HepG2 (cell line): ENCODE results near the gene CHD9. TPM values are rescaled to one million over a fixed set of nuclear protein-coding genes. Genes with fewer than 3 reads are reported as not detected.

Source experiments
- ATAC-seq: fragments of 200-7000 bp; cut with Tn5 transposase; 3 replicates; pipeline ENCODE4 v1.9.1; 2020; ENCODE audit warnings: mild to moderate bottlenecking, moderate library complexity
- BruUV-seq: library from RNA; stranded (reverse); fragments of 400-500 nt; replicated peaks from 2 replicates; lab custom pipeline; 2021; lab: Mats Ljungman, UMichigan
- CTCF ChIA-PET: fragments of 300-600 bp; formaldehyde crosslinking; extraction: SDS; loops from one replicate; lab custom pipeline; 2021; ENCODE audit warnings: low total read pairs, inconsistent platforms, low intra/inter-chr PET ratio; lab: Yijun Ruan, JAX
- POLR2A ChIA-PET: fragments of 350-600 bp; sonication (Branson Sonifier 250); formaldehyde crosslinking; loops from one replicate; lab custom pipeline; 2020; ENCODE audit warnings: antibody characterized with exemption, inconsistent platforms; lab: Yijun Ruan, JAX
- DNase-seq: peaks from one replicate; pipeline ENCODE4 v3.0.0-alpha.2; 2015; ENCODE audit warnings: low spot score
- FAIRE-seq: peaks from 3 replicates; lab custom pipeline; 2011; peaks lifted over from hg19 to GRCh38; lab: Jason Lieb, UNC
- H2AFZ ChIP-seq: one replicate; pipeline ENCODE4 v1.6.1; 2011; ENCODE audit warnings: low read length, inconsistent platforms
- H3K27ac ChIP-seq: fragments of 300-600 bp; 3 replicates; pipeline ENCODE4 v1.8.0; 2011; ENCODE audit warnings: mixed run types, mild to moderate bottlenecking, mixed read lengths, low read length, inconsistent platforms; ENCODE audit not compliant: insufficient read depth; ENCODE audit errors: extremely low read length
- H3K27me3 ChIP-seq, 2 experiments: fragments of 200-600 bp in 1 of 2; 2 replicates in 1 of 2; 3 replicates in 1 of 2; pipeline versions ENCODE4 v1.6.0 to v1.8.0; 2011; ENCODE audit warnings: low read length in 2 of 2, mild to moderate bottlenecking in 2 of 2, moderate library complexity in 2 of 2, inconsistent platforms in 1 of 2; ENCODE audit not compliant: insufficient read depth in 2 of 2, control insufficient read depth in 1 of 2
- H3K36me3 ChIP-seq, 2 experiments: fragments of 200-600 bp in 1 of 2; replicated peaks in 1 of 2; 2 replicates in 1 of 2; 3 replicates in 1 of 2; pipeline versions ENCODE4 v1.5.1 to v1.8.0; 2011; ENCODE audit warnings: low read length in 2 of 2, inconsistent platforms in 1 of 2; ENCODE audit not compliant: insufficient read depth in 2 of 2, control insufficient read depth in 1 of 2
- H3K4me1 ChIP-seq: 2 replicates; pipeline ENCODE4 v1.5.1; 2012; ENCODE audit warnings: low read length, inconsistent platforms; ENCODE audit not compliant: insufficient read depth
- H3K4me2 ChIP-seq: 2 replicates; pipeline ENCODE4 v1.6.0; 2011; ENCODE audit warnings: low read depth, low read length, inconsistent platforms
- H3K4me3 ChIP-seq, 3 experiments: fragments of 200-600 bp in 1 of 3; sonication (generic), shearing (Covaris generic) in 1 of 3; replicated peaks in 1 of 3; 2 replicates each; pipeline ENCODE4 v1.5.1; 2011 to 2016; ENCODE audit warnings: low read length in 3 of 3, inconsistent platforms in 2 of 3, low read depth in 2 of 3, mild to moderate bottlenecking in 2 of 3, control low read depth in 1 of 3, mixed read lengths in 1 of 3; ENCODE audit not compliant: insufficient read depth in 1 of 3
- H3K79me2 ChIP-seq: one replicate; pipeline ENCODE4 v1.6.1; 2011; ENCODE audit warnings: low read length, inconsistent platforms; ENCODE audit not compliant: insufficient read depth
- H3K9ac ChIP-seq: 2 replicates; pipeline ENCODE4 v1.6.0; 2011; ENCODE audit warnings: mild to moderate bottlenecking, low read depth, low read length, inconsistent platforms; ENCODE audit not compliant: insufficient read depth
- H3K9me3 ChIP-seq: 2 replicates; pipeline ENCODE4 v1.5.1; 2012; ENCODE audit warnings: mild to moderate bottlenecking, low read length
- H4K20me1 ChIP-seq: 2 replicates; pipeline ENCODE4 v1.6.0; 2011; ENCODE audit warnings: inconsistent platforms, mild to moderate bottlenecking, low read length, moderate library complexity; ENCODE audit not compliant: insufficient read depth
- BHLHE40 ChIP-seq: IDR thresholded peaks from 2 replicates; pipeline ENCODE4 v1.6.1; 2011; ENCODE audit warnings: low read length, improper control_type of control experiment
- HBP1 ChIP-seq: IDR thresholded peaks from 2 replicates; pipeline ENCODE4 v1.6.1; 2016; ENCODE audit warnings: low read depth, control low read depth
- HMGA1 ChIP-seq: sonication (generic); formaldehyde crosslinking; conservative IDR thresholded peaks from 2 replicates; pipeline ENCODE4 v1.4.0; 2020; ENCODE audit warnings: missing genetic modification reagents
- LCORL ChIP-seq, 2 experiments: fragments of 450-650 bp in 1 of 2; sonication (generic) in 1 of 2; formaldehyde crosslinking in 1 of 2; IDR thresholded peaks; 2 replicates each; pipeline versions ENCODE4 v1.5.0 to v1.6.1; 2017 to 2020; ENCODE audit warnings: antibody characterized with exemption in 1 of 2, missing genetic modification reagents in 1 of 2
- MTA1 ChIP-seq: sonication (generic); formaldehyde crosslinking; IDR thresholded peaks from 2 replicates; pipeline ENCODE4 v1.4.0; 2020; ENCODE audit warnings: missing genetic modification reagents, mild to moderate bottlenecking, borderline replicate concordance
- NR2F2 ChIP-seq: IDR thresholded peaks from 2 replicates; pipeline ENCODE4 v1.6.1; 2012; ENCODE audit warnings: low read depth, inconsistent platforms, borderline replicate concordance
- SIX4 ChIP-seq: sonication (generic); formaldehyde crosslinking; IDR thresholded peaks from 2 replicates; pipeline ENCODE4 v1.4.0; 2020; ENCODE audit warnings: missing genetic modification reagents
- SMAD1 ChIP-seq: sonication (generic); formaldehyde crosslinking; IDR thresholded peaks from 2 replicates; pipeline ENCODE4 v1.4.0; 2020; ENCODE audit warnings: missing genetic modification reagents, low read depth, mild to moderate bottlenecking, borderline replicate concordance
- SOX5 ChIP-seq: IDR thresholded peaks from 2 replicates; pipeline ENCODE4 v1.6.1; 2016; ENCODE audit warnings: borderline replicate concordance
- TGIF2 ChIP-seq: IDR thresholded peaks from 2 replicates; pipeline ENCODE4 v1.6.1; 2016; ENCODE audit warnings: control low read depth, missing compliant biosample characterization
- USF2 ChIP-seq, 2 experiments: sonication (generic) in 1 of 2; formaldehyde crosslinking in 1 of 2; IDR thresholded peaks; 2 replicates each; pipeline versions ENCODE4 v1.5.1 to v1.6.1; 2011 to 2020; ENCODE audit warnings: borderline replicate concordance in 1 of 2, low read depth in 1 of 2, low read length in 1 of 2, mild to moderate bottlenecking in 1 of 2, missing genetic modification reagents in 1 of 2, moderate library complexity in 1 of 2
- ZMYM4 ChIP-seq: sonication (generic); formaldehyde crosslinking; IDR thresholded peaks from 2 replicates; pipeline ENCODE4 v1.8.1; 2023; ENCODE audit warnings: mild to moderate bottlenecking, missing genetic modification reagents
- ZNF224 ChIP-seq: sonication (generic); formaldehyde crosslinking; IDR thresholded peaks from 2 replicates; pipeline ENCODE4 v1.5.0; 2020; ENCODE audit warnings: mild to moderate bottlenecking, missing genetic modification reagents
- ZNF282 ChIP-seq: fragments of 450-650 bp; IDR thresholded peaks from 2 replicates; pipeline ENCODE4 v1.6.1; 2018; ENCODE audit not compliant: partially characterized antibody
- ZNF616 ChIP-seq: sonication (generic); formaldehyde crosslinking; IDR thresholded peaks from 2 replicates; pipeline ENCODE4 v1.5.0; 2020; ENCODE audit warnings: low read depth, mild to moderate bottlenecking, missing genetic modification reagents
- ZNF674 ChIP-seq: sonication (generic); formaldehyde crosslinking; IDR thresholded peaks from 2 replicates; pipeline ENCODE4 v1.5.0; 2020; ENCODE audit warnings: low read depth, mild to moderate bottlenecking, missing genetic modification reagents
- ZNF713 ChIP-seq: sonication (generic); formaldehyde crosslinking; IDR thresholded peaks from 2 replicates; pipeline ENCODE4 v1.4.0; 2020; ENCODE audit warnings: mild to moderate bottlenecking, missing genetic modification reagents
- ZNF781 ChIP-seq: sonication (generic); formaldehyde crosslinking; IDR thresholded peaks from 2 replicates; pipeline ENCODE4 v1.5.1; 2020; ENCODE audit warnings: borderline replicate concordance, mild to moderate bottlenecking, missing genetic modification reagents; ENCODE audit errors: not compliant biosample characterization
- WGBS: methylation state at CpG from one replicate; pipeline ENCODE4 v1.1.6; 2017; ENCODE audit warnings: low lambda C conversion rate; 5-methylcytosine and 5-hydroxymethylcytosine counted together
- in situ Hi-C: cut with HindIII; loops from 2 replicates; pipeline ENCODE4 v1.10.0; 2017; ENCODE audit warnings: low pct_unique_long_range_greater_than_20kb; ENCODE audit not compliant: extremely low pct_ligation_motif_present
- intact Hi-C: fragments of 100-400 bp; cut with micrococcal nuclease; formaldehyde crosslinking; loops from one replicate; pipeline ENCODE4 v1.10.0; 2022; ENCODE audit not compliant: unreplicated experiment
- polyA plus RNA-seq, 8 experiments: library from polyadenylated mRNA; depleted of rRNA in 3 of 8; stranded (reverse) in 7 of 8; unstranded in 1 of 8; fragments of >200 nt; fragmentation: Illumina TruSeq in 4 of 8; extraction: Trizol in 4 of 8; gene quantifications; 2 replicates each; pipeline versions ENCODE4 v1.2.1 to v1.2.3, GENCODE V29; 2011 to 2016; ENCODE audit warnings: low read depth in 4 of 8, missing spikeins in 1 of 8, mixed read lengths in 1 of 8; ENCODE audit not compliant: insufficient read depth in 1 of 8
- total RNA-seq, 5 experiments: library from RNA; depleted of rRNA; stranded (reverse); fragments of >200 nt; fragmentation: Illumina TruSeq; extraction: Trizol; gene quantifications; 2 replicates each; pipeline ENCODE4 v1.2.3, GENCODE V29; 2016; ENCODE audit warnings: low read depth in 1 of 5
- TF ChIP-seq, protein P1 (sequence below): sonication (generic); formaldehyde crosslinking; IDR thresholded peaks from 2 replicates; pipeline ENCODE4 v1.4.0; 2020; ENCODE audit warnings: missing genetic modification reagents
- TF ChIP-seq, protein P2 (sequence below): IDR thresholded peaks from 2 replicates; pipeline ENCODE4 v1.6.1; 2016; ENCODE audit warnings: low read depth

CHD9 gene
- total and polyA plus RNA-seq, 2 of the 13 experiments (the other 11 are each of a cell fraction or from before 2014, with no cell fraction given) = 23.4 to 27.7 TPM

- intact Hi-C loops (no loop called here), in situ Hi-C loops (no loop called here)
- POLR2A ChIA-PET = no interaction called here
- H3K4me2 ChIP-seq = no peak overlapping the region
- FAIRE-seq (no peak), DNase-seq (no peak), ATAC-seq (no peak)
- H3K4me3 ChIP-seq = no peak overlapping the region
- no peak for TF ChIP-seq SOX5
- no peak for TF ChIP-seq NR2F2
- no peak for TF ChIP-seq ZNF616 (CRISPR knock-in tag)
- TF ChIP-seq BHLHE40 = no peak
- no peak for TF ChIP-seq HBP1
- TF ChIP-seq ZNF713 = no peak
- no peak for TF ChIP-seq ZMYM4 (CRISPR knock-in tag)
- no peak for TF ChIP-seq HMGA1 (CRISPR knock-in tag)
- no peak for TF ChIP-seq LCORL (IDR thresholded peaks at IDR 0.05)
- no peak for TF ChIP-seq LCORL (CRISPR knock-in tag; IDR thresholded peaks at IDR 0.05)
- TF ChIP-seq, protein P1, sequence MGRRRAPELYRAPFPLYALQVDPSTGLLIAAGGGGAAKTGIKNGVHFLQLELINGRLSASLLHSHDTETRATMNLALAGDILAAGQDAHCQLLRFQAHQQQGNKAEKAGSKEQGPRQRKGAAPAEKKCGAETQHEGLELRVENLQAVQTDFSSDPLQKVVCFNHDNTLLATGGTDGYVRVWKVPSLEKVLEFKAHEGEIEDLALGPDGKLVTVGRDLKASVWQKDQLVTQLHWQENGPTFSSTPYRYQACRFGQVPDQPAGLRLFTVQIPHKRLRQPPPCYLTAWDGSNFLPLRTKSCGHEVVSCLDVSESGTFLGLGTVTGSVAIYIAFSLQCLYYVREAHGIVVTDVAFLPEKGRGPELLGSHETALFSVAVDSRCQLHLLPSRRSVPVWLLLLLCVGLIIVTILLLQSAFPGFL = no peak
- no peak for TF ChIP-seq MTA1 (CRISPR knock-in tag)
- no peak for TF ChIP-seq ZNF224 (CRISPR knock-in tag)
- TF ChIP-seq ZNF282 = no peak
- no peak for TF ChIP-seq ZNF674 (CRISPR knock-in tag)
- no peak for TF ChIP-seq USF2 (IDR thresholded peaks at IDR 0.05; ENCODE audit: low read depth, low read length)
- TF ChIP-seq USF2 (CRISPR knock-in tag; IDR thresholded peaks at IDR 0.05; ENCODE audit: borderline replicate concordance) = no peak
- no peak for TF ChIP-seq ZNF781
- no peak for TF ChIP-seq TGIF2 (CRISPR knock-in tag)
- no peak for TF ChIP-seq SMAD1 (CRISPR knock-in tag)
- TF ChIP-seq SIX4 (CRISPR knock-in tag) = no peak
- TF ChIP-seq, protein P2, sequence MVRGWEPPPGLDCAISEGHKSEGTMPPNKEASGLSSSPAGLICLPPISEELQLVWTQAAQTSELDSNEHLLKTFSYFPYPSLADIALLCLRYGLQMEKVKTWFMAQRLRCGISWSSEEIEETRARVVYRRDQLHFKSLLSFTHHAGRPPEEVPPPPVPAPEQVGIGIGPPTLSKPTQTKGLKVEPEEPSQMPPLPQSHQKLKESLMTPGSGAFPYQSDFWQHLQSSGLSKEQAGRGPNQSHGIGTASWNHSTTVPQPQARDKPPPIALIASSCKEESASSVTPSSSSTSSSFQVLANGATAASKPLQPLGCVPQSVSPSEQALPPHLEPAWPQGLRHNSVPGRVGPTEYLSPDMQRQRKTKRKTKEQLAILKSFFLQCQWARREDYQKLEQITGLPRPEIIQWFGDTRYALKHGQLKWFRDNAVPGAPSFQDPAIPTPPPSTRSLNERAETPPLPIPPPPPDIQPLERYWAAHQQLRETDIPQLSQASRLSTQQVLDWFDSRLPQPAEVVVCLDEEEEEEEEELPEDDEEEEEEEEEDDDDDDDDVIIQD (CRISPR knock-in tag) = no peak
- no peaks in the 10 kb centered on the region for H3K27me3 ChIP-seq
- H2AFZ ChIP-seq = no peak overlapping the region
- no peaks in the 10 kb centered on the region for H4K20me1 ChIP-seq
- H3K9ac ChIP-seq = no peak overlapping the region
- CTCF ChIA-PET = no interaction called here
- no peaks in the 10 kb centered on the region for H3K4me1 ChIP-seq
- BruUV-seq = no TSS peak
- 94% methylated on average over 2 of the region's 2 CpGs for WGBS
- H3K9me3 ChIP-seq = peaks cover 4% of the 10 kb centered on the region; the same call in 1 of the 2 replicates
- no peak overlapping the region for H3K27ac ChIP-seq
- H3K36me3 ChIP-seq = peaks cover 6 to 22% of the 10 kb centered on the region in 2 experiments
- H3K79me2 ChIP-seq = no peaks in the 10 kb centered on the region
Observed at GRCh38 chr16:53262645-53263044, 207.9 kb downstream of the CHD9 start.
